Lower leg skin (tissue), 4 donors: ENCODE measurements around the gene NR3C2. TPM values are rescaled to one million over a fixed set of nuclear protein-coding genes. Genes with fewer than 3 reads are reported as not detected.

Experiments
- DNase-seq, 2 donors: peaks; one replicate each; pipeline ENCODE4 v3.0.0-alpha.2; 2019; ENCODE audit warnings: low spot score in 2 of 2
- H3K4me3 ChIP-seq: fragments of 200-600 bp; sonication (generic); 2 replicates; pipeline ENCODE4 v1.5.1; 2017; ENCODE audit warnings: mild to moderate bottlenecking, low read depth; ENCODE audit not compliant: poor library complexity, severe bottlenecking
- CTCF ChIP-seq, 3 donors: fragments of 450-650 bp; IDR thresholded peaks; one replicate each; pipeline ENCODE4 v1.5.1; 2016; ENCODE audit warnings: antibody characterized with exemption in 3 of 3, mild to moderate bottlenecking in 3 of 3, moderate library complexity in 2 of 3
- POLR2A ChIP-seq, 2 donors: fragments of 450-650 bp; IDR thresholded peaks; one replicate each; pipeline ENCODE4 v1.6.1; 2016 to 2017; ENCODE audit warnings: antibody characterized with exemption in 2 of 2, mild to moderate bottlenecking in 1 of 2, moderate library complexity in 1 of 2
- WGBS, 2 donors: methylation state at CpG; one replicate each; pipeline ENCODE4 v1.1.5; 2018; 5-methylcytosine and 5-hydroxymethylcytosine counted together
- intact Hi-C: fragments of 100-400 bp; cut with DNase I; formaldehyde crosslinking; loops from one replicate; pipeline ENCODE4 v1.15.0; 2023; ENCODE audit warnings: low total_unique reads
- total RNA-seq, 4 donors: library from RNA; depleted of rRNA; stranded (reverse); fragments of >200 nt; gene quantifications; one replicate each; pipeline ENCODE4 v1.1.0, GENCODE V29; 2016

The NR3C2 gene
- total RNA-seq, 4 donors from 2014 or later: 9.7 to 21.3 (median 10.6) TPM

- DNase-seq: no peak
- 90 to 93% methylated on average over 14 of the region's 14 CpGs for WGBS, 2 donors
- no peak overlapping the region for H3K4me3 ChIP-seq
- intact Hi-C loops: no loop called here
- TF ChIP-seq CTCF (IDR thresholded peaks at IDR 0.05) (no peak), POLR2A (IDR thresholded peaks at IDR 0.05) (no peak)
Observed at GRCh38 chr4:148057984-148058859, 384.0 kb downstream of the NR3C2 start.

DNA sequence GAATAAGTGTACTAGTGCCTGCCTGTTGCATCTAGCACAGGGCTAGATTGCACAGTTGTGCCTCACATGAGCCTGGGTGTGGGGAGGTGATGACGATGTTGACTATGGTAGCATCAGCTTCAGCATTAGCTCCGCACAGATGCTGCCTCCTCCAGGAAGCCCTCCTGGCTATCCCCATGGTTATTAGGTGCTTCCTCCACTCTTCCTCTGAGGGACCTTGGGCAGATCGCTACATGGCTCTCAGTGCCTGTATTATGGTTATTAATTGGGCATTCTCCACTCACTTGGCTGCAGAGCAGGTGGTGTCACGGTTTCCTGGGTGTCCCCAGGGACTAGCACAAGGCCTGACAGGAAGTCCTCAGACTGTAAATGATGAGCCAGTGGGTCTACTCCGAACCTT, 384.7 kb downstream of the NR3C2 start:
- no peak overlapping the region for H3K4me3 ChIP-seq
- TF ChIP-seq POLR2A (IDR thresholded peaks at IDR 0.05): no peak
- no peak for TF ChIP-seq CTCF (IDR thresholded peaks at IDR 0.05)
- intact Hi-C loops: no loop called here
- DNase-seq: no peak
- 95 to 96% methylated on average over 5 of the region's 5 CpGs for WGBS, 2 donors

GRCh38 chr4:148056879-148057278, 385.3 kb downstream of the NR3C2 start:
- intact Hi-C loops: no loop called here
- peak; percentile 62 to 90 for DNase-seq
- TF ChIP-seq POLR2A (IDR thresholded peaks at IDR 0.05): no peak
- no peak for TF ChIP-seq CTCF (IDR thresholded peaks at IDR 0.05)
- WGBS, 2 donors: 28 to 57% methylated on average over 6 of the region's 6 CpGs
- no peak overlapping the region for H3K4me3 ChIP-seq

DNA sequence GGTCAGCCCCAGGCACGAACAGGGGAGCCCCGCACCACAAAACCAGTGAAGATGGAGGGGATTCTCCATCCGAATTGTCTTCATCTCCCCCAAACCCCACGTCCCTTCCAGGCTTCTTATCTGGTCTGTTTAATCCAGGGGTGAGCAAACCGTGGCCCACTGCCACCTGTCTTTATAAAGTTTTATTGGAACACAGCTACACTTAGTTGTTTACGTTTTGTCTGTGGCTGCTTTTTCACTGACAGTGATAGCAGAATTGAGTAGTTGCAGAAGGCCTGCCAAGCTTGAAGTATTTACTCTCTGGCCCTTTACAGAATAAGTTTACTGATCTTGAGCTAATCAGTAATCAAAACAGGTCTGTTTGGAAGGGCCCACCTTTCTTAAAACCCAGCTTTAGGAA, 386.4 kb downstream of the NR3C2 start:
- 90 to 95% methylated on average over 6 of the region's 6 CpGs for WGBS, 2 donors
- no peak for DNase-seq
- intact Hi-C loops: no loop called here
- TF ChIP-seq CTCF (IDR thresholded peaks at IDR 0.05) (no peak), POLR2A (IDR thresholded peaks at IDR 0.05) (no peak)
- H3K4me3 ChIP-seq: no peak overlapping the region

DNA sequence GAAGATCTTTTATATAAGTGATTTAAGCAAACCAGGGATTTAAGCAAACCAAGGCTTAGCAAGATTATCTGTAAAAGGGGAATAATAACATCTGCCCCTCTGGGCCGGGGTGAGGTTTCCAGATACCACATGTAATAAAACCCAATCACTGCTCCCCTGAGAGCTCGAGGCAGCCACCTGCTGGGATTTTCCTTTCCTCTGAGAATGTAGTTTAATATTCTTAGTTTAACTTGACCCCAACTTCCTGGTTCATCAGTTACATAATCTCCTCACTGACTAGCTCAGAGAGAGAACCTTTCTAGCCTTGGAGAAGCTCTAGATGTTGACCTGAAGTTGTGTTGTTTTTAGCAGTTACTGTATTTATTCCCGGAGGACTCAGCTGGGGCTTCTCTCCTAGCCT, 387.9 kb downstream of the NR3C2 start:
- H3K4me3 ChIP-seq: no peak overlapping the region
- TF ChIP-seq POLR2A (IDR thresholded peaks at IDR 0.05) (no peak), CTCF (IDR thresholded peaks at IDR 0.05) (no peak)
- WGBS, 2 donors: 61 to 73% methylated on average over 3 of the region's 3 CpGs
- no peak for DNase-seq
- intact Hi-C loops: no loop called here
